PFSK-1 (cell line): ENCODE measurements around the gene RASSF8.

Source experiments
- FOXP2 ChIP-seq: optimal IDR thresholded peaks from 2 replicates; pipeline ENCODE3; 2011; ENCODE audit warnings: borderline replicate concordance, control low read depth, inconsistent platforms; ENCODE audit not compliant: insufficient read depth; ENCODE audit errors: extremely low read length, extremely low read depth
- POLR2AphosphoS5 ChIP-seq: IDR thresholded peaks from 2 replicates; pipeline ENCODE4 v1.6.1; 2012; ENCODE audit warnings: low read depth, mild to moderate bottlenecking, control low read depth, low read length, moderate library complexity
- SIN3A ChIP-seq: IDR thresholded peaks from 2 replicates; pipeline ENCODE4 v1.6.1; 2012; ENCODE audit warnings: mild to moderate bottlenecking, low read length, moderate library complexity, borderline replicate concordance; ENCODE audit not compliant: insufficient read depth
- TAF1 ChIP-seq: IDR thresholded peaks from 2 replicates; pipeline ENCODE4 v1.6.1; 2012; ENCODE audit warnings: low read length, control low read depth, borderline replicate concordance; ENCODE audit not compliant: insufficient read depth
- TF ChIP-seq, protein P1 (sequence below), 2 experiments: IDR thresholded peaks; 2 replicates each; pipeline versions ENCODE4 v1.6.1 to v1.8.0; 2011 to 2012; ENCODE audit warnings: low read depth in 2 of 2, low read length in 2 of 2, control low read depth in 1 of 2, inconsistent platforms in 1 of 2, mild to moderate bottlenecking in 1 of 2, moderate library complexity in 1 of 2; ENCODE audit not compliant: insufficient read depth in 1 of 2

Gene RASSF8

DNA sequence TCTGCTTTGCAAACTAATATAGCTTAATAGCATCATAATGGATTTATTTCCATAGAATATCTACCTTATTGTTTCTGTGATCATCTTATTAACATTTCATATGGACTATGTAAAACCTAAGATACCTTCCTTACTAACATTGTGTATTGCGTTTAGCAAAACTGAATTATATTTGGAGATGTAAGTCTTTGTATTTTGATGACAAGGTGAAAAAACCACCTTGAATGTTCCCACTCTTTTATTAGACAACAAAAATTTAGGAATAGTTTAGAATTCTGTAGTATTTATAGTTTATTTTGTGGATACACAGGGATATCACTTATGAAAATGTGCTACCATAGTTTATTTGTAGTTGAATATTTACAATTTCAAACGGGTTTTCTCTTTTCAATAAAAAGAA lies 32.0 kb downstream of the RASSF8 start:
- no peak for TF ChIP-seq TAF1
- no peak for TF ChIP-seq SIN3A
- no peak for TF ChIP-seq POLR2AphosphoS5
- TF ChIP-seq, protein P1, sequence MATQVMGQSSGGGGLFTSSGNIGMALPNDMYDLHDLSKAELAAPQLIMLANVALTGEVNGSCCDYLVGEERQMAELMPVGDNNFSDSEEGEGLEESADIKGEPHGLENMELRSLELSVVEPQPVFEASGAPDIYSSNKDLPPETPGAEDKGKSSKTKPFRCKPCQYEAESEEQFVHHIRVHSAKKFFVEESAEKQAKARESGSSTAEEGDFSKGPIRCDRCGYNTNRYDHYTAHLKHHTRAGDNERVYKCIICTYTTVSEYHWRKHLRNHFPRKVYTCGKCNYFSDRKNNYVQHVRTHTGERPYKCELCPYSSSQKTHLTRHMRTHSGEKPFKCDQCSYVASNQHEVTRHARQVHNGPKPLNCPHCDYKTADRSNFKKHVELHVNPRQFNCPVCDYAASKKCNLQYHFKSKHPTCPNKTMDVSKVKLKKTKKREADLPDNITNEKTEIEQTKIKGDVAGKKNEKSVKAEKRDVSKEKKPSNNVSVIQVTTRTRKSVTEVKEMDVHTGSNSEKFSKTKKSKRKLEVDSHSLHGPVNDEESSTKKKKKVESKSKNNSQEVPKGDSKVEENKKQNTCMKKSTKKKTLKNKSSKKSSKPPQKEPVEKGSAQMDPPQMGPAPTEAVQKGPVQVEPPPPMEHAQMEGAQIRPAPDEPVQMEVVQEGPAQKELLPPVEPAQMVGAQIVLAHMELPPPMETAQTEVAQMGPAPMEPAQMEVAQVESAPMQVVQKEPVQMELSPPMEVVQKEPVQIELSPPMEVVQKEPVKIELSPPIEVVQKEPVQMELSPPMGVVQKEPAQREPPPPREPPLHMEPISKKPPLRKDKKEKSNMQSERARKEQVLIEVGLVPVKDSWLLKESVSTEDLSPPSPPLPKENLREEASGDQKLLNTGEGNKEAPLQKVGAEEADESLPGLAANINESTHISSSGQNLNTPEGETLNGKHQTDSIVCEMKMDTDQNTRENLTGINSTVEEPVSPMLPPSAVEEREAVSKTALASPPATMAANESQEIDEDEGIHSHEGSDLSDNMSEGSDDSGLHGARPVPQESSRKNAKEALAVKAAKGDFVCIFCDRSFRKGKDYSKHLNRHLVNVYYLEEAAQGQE (IDR thresholded peaks at IDR 0.05; ENCODE audit: insufficient read depth in 1 of 2, low read depth in 2 of 2, low read length in 2 of 2): no peak
- TF ChIP-seq FOXP2: no peak

DNA sequence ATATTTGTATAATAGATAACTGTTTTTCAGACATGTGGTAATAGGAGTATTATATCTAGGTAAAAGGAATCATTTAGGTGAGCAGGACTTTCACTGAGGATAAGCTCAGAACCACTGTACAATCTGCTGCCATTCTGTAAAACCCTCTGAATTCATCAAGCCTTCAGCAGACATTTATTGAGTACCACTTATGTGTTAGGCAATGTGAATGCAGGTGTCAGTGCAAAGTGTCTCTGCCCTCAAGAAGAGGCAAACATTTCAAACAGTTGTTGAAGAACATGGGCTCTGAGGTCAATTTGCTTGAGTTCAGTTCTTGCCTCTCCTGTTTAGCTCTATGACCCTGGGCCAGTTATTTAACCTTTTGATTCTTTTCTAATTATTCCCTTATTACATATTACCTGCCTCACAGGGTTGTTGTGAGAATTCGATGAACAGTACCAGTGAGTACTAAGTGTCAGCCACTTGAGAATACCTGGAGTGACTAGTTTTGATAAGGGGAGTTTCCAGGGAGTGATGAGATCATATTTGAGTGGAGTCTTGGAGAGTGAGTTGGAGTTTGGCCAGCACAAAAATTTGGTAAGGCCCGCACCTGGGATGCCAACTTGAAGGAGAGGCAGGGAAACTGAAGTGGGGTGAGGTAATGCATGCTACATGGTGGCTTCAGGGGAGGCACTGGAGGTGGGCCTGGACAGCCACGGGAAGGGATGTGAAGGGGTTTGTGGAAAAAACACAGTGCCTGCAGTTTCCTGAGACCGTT lies 33.7 kb downstream of the RASSF8 start:
- TF ChIP-seq SIN3A: no peak
- TF ChIP-seq, protein P1 (IDR thresholded peaks at IDR 0.05; ENCODE audit: insufficient read depth in 1 of 2, low read depth in 2 of 2, low read length in 2 of 2): no peak

DNA sequence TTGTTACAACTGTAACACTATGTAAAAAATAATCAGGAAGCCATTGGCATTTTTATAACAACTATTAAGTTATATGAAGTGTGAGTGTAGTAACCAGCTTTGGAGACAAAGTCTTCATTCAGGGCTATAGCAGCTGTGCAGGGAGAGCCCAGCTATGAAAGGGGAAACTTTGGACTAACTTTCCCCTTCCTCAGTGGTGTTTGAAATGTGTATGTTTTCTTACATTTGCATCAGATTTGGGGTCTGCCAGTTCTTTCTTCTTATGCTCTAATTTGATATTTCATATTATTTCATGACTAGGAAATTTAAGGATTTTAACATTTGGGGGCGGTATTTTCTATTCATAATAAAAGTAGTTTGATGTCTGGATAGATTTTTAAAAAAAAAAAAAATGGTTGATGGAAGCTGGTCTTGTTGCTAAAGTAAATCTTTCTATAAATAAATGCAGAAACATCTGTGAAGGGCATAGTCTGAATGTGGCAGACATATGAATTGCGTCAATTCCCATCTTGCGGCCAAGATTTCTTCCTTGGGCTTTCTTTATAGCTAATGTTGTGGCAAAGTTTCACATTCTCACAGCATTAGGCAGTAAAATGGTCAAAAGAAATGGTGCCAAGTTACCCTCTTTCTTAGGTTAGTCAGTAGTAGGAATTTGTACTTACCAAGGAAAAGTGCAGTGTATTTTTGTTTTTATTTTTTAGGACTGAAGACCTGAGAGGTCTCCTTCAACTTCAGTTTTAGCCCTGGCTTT lies 35.6 kb downstream of the RASSF8 start:
- TF ChIP-seq, protein P1 (IDR thresholded peaks at IDR 0.05; ENCODE audit: insufficient read depth in 1 of 2, low read depth in 2 of 2, low read length in 2 of 2): no peak
- TF ChIP-seq SIN3A: no peak
- TF ChIP-seq TAF1: no peak
- TF ChIP-seq POLR2AphosphoS5: no peak
- TF ChIP-seq FOXP2: no peak

DNA sequence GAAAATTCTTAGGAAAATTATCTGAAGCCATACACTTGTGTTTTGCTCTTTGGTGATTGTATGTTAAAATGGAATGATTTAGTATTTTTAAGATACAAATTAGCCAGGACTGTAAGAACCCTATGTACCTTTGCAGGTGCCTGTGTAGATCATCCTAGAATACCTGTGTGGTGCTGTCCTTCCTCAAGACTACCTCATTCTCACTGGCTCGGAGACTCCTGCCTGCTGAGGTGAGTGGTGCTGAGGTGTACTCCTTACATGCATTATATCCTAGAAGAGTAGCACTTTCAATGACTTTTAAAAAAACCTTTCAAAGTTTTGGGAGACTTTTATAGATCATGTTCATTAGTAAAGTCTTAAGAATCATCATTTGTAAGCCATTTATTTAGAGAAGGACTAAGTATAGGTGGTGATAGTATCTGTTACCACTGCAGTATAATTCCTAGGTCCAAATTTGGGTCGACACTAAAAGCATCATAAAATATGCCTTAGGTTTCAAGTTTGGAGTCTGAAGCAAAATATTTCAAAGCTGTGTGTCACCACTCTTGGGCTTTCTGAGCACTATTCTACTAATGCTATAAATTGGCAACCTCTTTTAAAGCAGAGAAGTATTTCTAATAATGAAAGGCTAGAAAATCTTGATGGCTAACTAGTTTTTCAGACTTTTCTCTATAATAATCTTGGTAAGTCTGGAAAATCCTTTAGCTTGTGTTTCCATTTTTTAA lies 36.6 kb downstream of the RASSF8 start:
- TF ChIP-seq FOXP2: no peak
- TF ChIP-seq, protein P1 (IDR thresholded peaks at IDR 0.05; ENCODE audit: insufficient read depth in 1 of 2, low read depth in 2 of 2, low read length in 2 of 2): no peak
- TF ChIP-seq SIN3A: no peak
- no peak for TF ChIP-seq POLR2AphosphoS5
- TF ChIP-seq TAF1: no peak
